Activated naive CD4-positive, alpha-beta T cell treated with anti-CD3 and anti-CD28 coated beads for 36 hours (primary cell): ENCODE measurements around the gene OR10A5. TPM values are rescaled to one million over a fixed set of nuclear protein-coding genes. Genes with fewer than 3 reads are reported as not detected.
"Not testable (repeated sequence)": the region's sequence is repeated elsewhere in the genome, so short reads cannot be mapped to it uniquely, and the experiment has no call there.

Experiments used
- CTCF ChIA-PET: fragments of 350-600 bp; sonication (Branson Sonifier 250); formaldehyde crosslinking; loops from one replicate; lab custom pipeline; 2021; ENCODE audit warnings: antibody characterized with exemption; lab: Charles Lee
- DNase-seq: peaks from one replicate; pipeline ENCODE4 v3.0.0-alpha.2; 2020
- H3K27ac Mint-ChIP-seq: one replicate; pipeline ENCODE4 v1.8.0; 2021; ENCODE audit warnings: mild to moderate bottlenecking, mixed read lengths
- H3K27me3 Mint-ChIP-seq: one replicate; pipeline ENCODE4 v1.8.0; 2021; ENCODE audit warnings: low read depth, mixed read lengths
- H3K36me3 Mint-ChIP-seq: one replicate; pipeline ENCODE4 v1.8.0; 2021; ENCODE audit warnings: low read depth, mixed read lengths
- H3K4me1 Mint-ChIP-seq: one replicate; pipeline ENCODE4 v1.8.0; 2021; ENCODE audit warnings: low read depth, mixed read lengths
- H3K4me3 Mint-ChIP-seq: one replicate; pipeline ENCODE4 v1.8.0; 2021; ENCODE audit warnings: mild to moderate bottlenecking, moderate library complexity, mixed read lengths
- H3K9me3 Mint-ChIP-seq: one replicate; pipeline ENCODE4 v1.8.0; 2021; ENCODE audit warnings: mixed read lengths
- intact Hi-C: fragments of 100-400 bp; cut with micrococcal nuclease; formaldehyde crosslinking; loops from one replicate; pipeline ENCODE4 v1.15.1; 2023
- total RNA-seq, 2 experiments: library from RNA; stranded (reverse); gene quantifications; one replicate each; pipeline ENCODE4 v1.2.3, GENCODE V29; 2021

Gene OR10A5, protein sequence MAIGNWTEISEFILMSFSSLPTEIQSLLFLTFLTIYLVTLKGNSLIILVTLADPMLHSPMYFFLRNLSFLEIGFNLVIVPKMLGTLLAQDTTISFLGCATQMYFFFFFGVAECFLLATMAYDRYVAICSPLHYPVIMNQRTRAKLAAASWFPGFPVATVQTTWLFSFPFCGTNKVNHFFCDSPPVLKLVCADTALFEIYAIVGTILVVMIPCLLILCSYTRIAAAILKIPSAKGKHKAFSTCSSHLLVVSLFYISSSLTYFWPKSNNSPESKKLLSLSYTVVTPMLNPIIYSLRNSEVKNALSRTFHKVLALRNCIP
- not detected for total RNA-seq

GRCh38 chr11:6845383-6845782 lies at the start of gene OR10A5:
TSS of gene OR10A5 (plus strand) at chr11:6845683. CDS start at chr11:6845683, 0 bp downstream.
- DNase-seq, result no peak
- H3K9me3 Mint-ChIP-seq, result no peaks in the 10 kb centered on the region
- H3K36me3 Mint-ChIP-seq, result no peaks in the 10 kb centered on the region
- intact Hi-C loops, result no loop called here
- H3K4me1 Mint-ChIP-seq, result no peaks in the 10 kb centered on the region
- peaks cover 14% of the 10 kb centered on the region for H3K27me3 Mint-ChIP-seq
- CTCF ChIA-PET, result no interaction called here
- no peak within 1 kb of the TSS for H3K4me3 Mint-ChIP-seq
- no peak within 1 kb of the TSS for H3K27ac Mint-ChIP-seq

- Mint-ChIP-seq H3K27ac (no peak within 1 kb of the TSS), H3K9me3 (peaks cover 9% of the 10 kb centered on the region), H3K4me3 (no peak within 1 kb of the TSS), H3K27me3 (peaks cover 2% of the 10 kb centered on the region), H3K4me1 (no peaks in the 10 kb centered on the region), H3K36me3 (no peaks in the 10 kb centered on the region)
- CTCF ChIA-PET, result interaction anchor here (0.8 kb wide), 1 partner anchor 13 kb away, joined by 3 read pairs; no protein-coding TSS in a partner anchor
- intact Hi-C loops, result no loop called here
- no peak for DNase-seq
Observed at GRCh38 chr11:6799402-6799801, 46.1 kb upstream of the OR10A5 start, which contains the start of gene OR6A2. TSS of gene OR6A2 (minus strand) at chr11:6799689. CDS start at chr11:6795708, 3,981 bp downstream.

GRCh38 chr11:6801075-6801474 lies 44.4 kb upstream of the OR10A5 start:
- CTCF ChIA-PET, result interaction anchor here (0.6 to 1.2 kb wide), 2 partner anchors 11 to 90 kb away, joined by 3 to 5 read pairs; no protein-coding TSS in a partner anchor
- intact Hi-C loops, H3K36me3 Mint-ChIP-seq, H3K9me3 Mint-ChIP-seq, H3K27me3 Mint-ChIP-seq, H3K27ac Mint-ChIP-seq, H3K4me3 Mint-ChIP-seq, DNase-seq, H3K4me1 Mint-ChIP-seq: not testable (repeated sequence)

GRCh38 chr11:6812390-6813005 lies 33.0 kb upstream of the OR10A5 start:
- no peaks in the 10 kb centered on the region for H3K36me3 Mint-ChIP-seq
- CTCF ChIA-PET, result interaction anchor here (0.6 to 1.8 kb wide), 42 partner anchors 9 to 648 kb away, joined by 3 to 12 read pairs (median 3); partner anchors contain the start of genes OR10A2 and OR6A2
- DNase-seq, result peak; percentile 45
- no peaks in the 10 kb centered on the region for H3K9me3 Mint-ChIP-seq
- intact Hi-C loops, result loop anchor here (1.0 to 10.0 kb wide), 5 partner anchors 112 to 882 kb away; partner anchors contain the start of genes OR2D3 and ZNF215
- H3K4me3 Mint-ChIP-seq, result no peak overlapping the region
- H3K4me1 Mint-ChIP-seq, result no peaks in the 10 kb centered on the region
- peaks cover 15% of the 10 kb centered on the region for H3K27me3 Mint-ChIP-seq
- H3K27ac Mint-ChIP-seq, result no peak overlapping the region

- Mint-ChIP-seq H3K36me3 (no peaks in the 10 kb centered on the region), H3K4me3 (no peak overlapping the region), H3K9me3 (no peaks in the 10 kb centered on the region), H3K4me1 (no peaks in the 10 kb centered on the region), H3K27ac (no peak overlapping the region), H3K27me3 (peaks cover 11% of the 10 kb centered on the region)
- no peak for DNase-seq
- intact Hi-C loops, result loop anchor here (2.0 to 10.0 kb wide), 4 partner anchors 111 to 629 kb away; partner anchors contain the start of genes OR2D3 and ZNF215
- CTCF ChIA-PET, result interaction anchor here (1.8 kb wide), 1 partner anchor 49 kb away, joined by 8 read pairs; the partner anchor contains the start of gene OR10A2
Observed at GRCh38 chr11:6813656-6814055, 31.8 kb upstream of the OR10A5 start.

GRCh38 chr11:6817694-6818093 lies 27.8 kb upstream of the OR10A5 start:
- H3K4me1 Mint-ChIP-seq, result no peaks in the 10 kb centered on the region
- intact Hi-C loops, result loop anchor here (10.0 kb wide), 3 partner anchors 107 to 457 kb away; partner anchors contain the start of genes OR2D3 and ZNF215
- CTCF ChIA-PET, result no interaction called here
- H3K36me3 Mint-ChIP-seq, result no peaks in the 10 kb centered on the region
- no peak for DNase-seq
- peaks cover 3% of the 10 kb centered on the region for H3K9me3 Mint-ChIP-seq
- no peak overlapping the region for H3K27ac Mint-ChIP-seq
- H3K27me3 Mint-ChIP-seq, result peaks cover 14% of the 10 kb centered on the region
- H3K4me3 Mint-ChIP-seq, result no peak overlapping the region

DNA sequence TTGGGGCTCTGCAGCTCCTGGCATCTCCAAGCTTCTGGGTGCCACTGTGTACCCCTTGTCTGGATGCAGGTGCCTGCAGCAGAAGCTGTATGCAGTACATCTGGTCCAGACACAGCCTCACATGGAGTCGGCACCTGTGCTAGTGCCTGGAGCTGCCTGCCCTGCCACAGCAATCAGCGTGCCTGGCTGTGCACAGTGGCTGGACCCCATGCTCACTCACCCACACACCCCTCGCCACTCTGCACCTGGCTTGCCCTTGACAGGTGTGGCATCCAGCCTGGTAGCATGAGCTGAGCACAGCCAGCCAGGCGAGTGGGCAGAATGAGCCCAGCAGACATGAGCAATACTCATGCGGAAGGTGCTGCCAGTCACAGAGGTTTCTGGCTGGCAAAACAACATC lies 26.5 kb upstream of the OR10A5 start:
- Mint-ChIP-seq H3K36me3 (no peaks in the 10 kb centered on the region), H3K4me1 (no peaks in the 10 kb centered on the region), H3K27ac (no peak overlapping the region), H3K27me3 (peaks cover 14% of the 10 kb centered on the region), H3K9me3 (peaks cover 3% of the 10 kb centered on the region), H3K4me3 (no peak overlapping the region)
- DNase-seq, result no peak
- intact Hi-C loops, result loop anchor here (10.0 kb wide), 3 partner anchors 106 to 456 kb away; partner anchors contain the start of genes OR2D3 and ZNF215
- CTCF ChIA-PET, result interaction anchor here (1.0 kb wide), 1 partner anchor 8 kb away, joined by 3 read pairs; no protein-coding TSS in a partner anchor

DNA sequence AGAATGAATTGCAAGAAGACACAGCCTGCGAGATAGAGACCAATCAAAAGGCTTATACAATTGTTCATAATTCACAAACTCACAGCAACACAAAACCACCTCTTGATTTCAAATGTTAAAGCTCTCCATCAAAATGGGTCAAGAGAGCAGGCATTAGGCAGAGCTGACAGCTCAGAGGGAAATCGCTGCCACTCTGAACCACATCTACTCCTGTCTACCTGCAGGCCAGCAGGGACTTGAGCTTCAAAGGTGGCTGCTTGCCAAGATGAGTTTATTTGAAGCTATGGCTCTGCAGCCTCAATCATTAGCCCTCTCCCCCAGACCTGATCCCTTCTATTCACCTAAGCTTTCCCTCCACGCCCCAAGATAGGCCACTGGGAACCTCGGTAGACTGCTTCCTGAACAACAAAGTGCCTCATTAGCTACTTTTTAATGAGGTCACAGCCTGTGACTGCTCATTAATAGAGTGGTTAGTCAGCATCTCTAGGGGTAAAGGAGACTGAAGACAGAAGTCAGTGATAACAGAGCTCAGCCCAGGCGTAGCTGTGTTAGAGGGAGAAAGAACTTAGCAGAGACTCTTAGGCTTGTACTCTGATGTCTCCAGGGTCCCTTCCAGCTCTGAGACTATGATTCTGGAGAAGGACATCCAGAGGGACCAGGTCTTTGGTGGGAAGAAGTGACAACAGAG lies 21.2 kb upstream of the OR10A5 start:
- Mint-ChIP-seq H3K27ac (no peak overlapping the region), H3K4me3 (no peak overlapping the region), H3K36me3 (no peaks in the 10 kb centered on the region), H3K4me1 (no peaks in the 10 kb centered on the region), H3K9me3 (peaks cover 3% of the 10 kb centered on the region), H3K27me3 (peaks cover 10% of the 10 kb centered on the region)
- no peak for DNase-seq
- intact Hi-C loops, result no loop called here
- CTCF ChIA-PET, result interaction anchor here (0.6 to 2.1 kb wide), 2 partner anchors 10 to 12 kb away, joined by 3 to 8 read pairs; no protein-coding TSS in a partner anchor

DNA sequence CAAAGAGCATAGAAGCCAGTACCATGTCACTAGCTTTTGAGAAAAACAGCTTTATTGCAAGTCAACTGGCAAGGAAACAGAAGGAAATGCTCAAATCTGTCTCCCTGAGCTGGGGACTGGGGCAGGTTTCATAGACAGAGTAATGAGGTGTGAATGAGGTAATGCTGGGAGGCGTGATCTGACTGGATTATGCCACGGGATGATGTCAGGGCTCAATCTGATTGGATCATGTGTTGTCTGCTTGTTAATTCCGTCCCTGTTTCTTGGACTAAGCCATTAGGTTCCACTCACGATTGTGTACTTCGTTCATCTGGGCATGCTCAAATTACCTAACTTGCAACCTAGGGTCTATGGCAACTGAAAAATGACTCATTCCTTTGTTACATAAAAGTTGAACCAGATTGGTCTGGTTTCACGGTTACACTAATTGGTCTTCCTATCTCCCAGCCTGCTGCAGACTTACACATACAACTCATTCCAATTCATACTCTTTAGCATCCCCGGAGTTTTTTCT lies 20.2 kb upstream of the OR10A5 start:
- H3K27me3 Mint-ChIP-seq, result peaks cover 10% of the 10 kb centered on the region
- CTCF ChIA-PET, result interaction anchor here (0.7 to 2.1 kb wide), 2 partner anchors 13 to 447 kb away, joined by 3 to 8 read pairs; no protein-coding TSS in a partner anchor
- no peaks in the 10 kb centered on the region for H3K4me1 Mint-ChIP-seq
- peaks cover under 1% of the 10 kb centered on the region for H3K9me3 Mint-ChIP-seq
- intact Hi-C loops, result no loop called here
- H3K36me3 Mint-ChIP-seq, result no peaks in the 10 kb centered on the region
- H3K4me3 Mint-ChIP-seq, result no peak overlapping the region
- peak; percentile 15 for DNase-seq
- H3K27ac Mint-ChIP-seq, result no peak overlapping the region

GRCh38 chr11:6828103-6828502 lies 17.4 kb upstream of the OR10A5 start:
- Mint-ChIP-seq H3K4me3 (no peak overlapping the region), H3K27ac (no peak overlapping the region), H3K27me3 (peaks cover 7% of the 10 kb centered on the region), H3K4me1 (no peaks in the 10 kb centered on the region), H3K9me3 (no peaks in the 10 kb centered on the region), H3K36me3 (no peaks in the 10 kb centered on the region)
- intact Hi-C loops, result no loop called here
- CTCF ChIA-PET, result interaction anchor here (1.2 kb wide), 1 partner anchor 16 kb away, joined by 5 read pairs; no protein-coding TSS in a partner anchor
- no peak for DNase-seq

DNA sequence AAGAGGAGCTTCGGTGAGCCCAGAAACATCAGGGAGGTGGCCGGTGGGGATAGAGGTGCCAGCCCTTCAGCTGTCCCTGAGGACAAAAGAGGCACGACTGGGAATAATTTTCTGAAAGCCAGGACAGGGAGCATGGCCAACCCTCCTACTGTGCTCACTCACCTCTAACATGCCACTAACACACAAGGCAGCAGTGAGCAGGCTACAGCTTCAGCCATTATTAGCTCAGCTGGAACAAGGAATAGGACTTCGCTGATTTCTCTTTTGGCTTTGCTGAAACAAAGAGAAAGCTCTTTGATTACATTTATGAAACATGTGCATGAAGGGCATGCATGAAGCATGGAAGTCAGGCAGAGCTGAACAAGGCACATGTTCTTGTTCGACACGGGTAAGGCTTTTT lies 12.1 kb upstream of the OR10A5 start:
- CTCF ChIA-PET, result interaction anchor here (1.1 kb wide), 1 partner anchor 21 kb away, joined by 3 read pairs; no protein-coding TSS in a partner anchor
- no peaks in the 10 kb centered on the region for H3K36me3 Mint-ChIP-seq

More for the DNA sequence above, 12.1 kb upstream of the OR10A5 start:
- intact Hi-C loops, result no loop called here
- DNase-seq, result no peak
- H3K4me3 Mint-ChIP-seq, result no peak overlapping the region
- peaks cover 8% of the 10 kb centered on the region for H3K27me3 Mint-ChIP-seq
- no peak overlapping the region for H3K27ac Mint-ChIP-seq
- no peaks in the 10 kb centered on the region for H3K9me3 Mint-ChIP-seq
- H3K4me1 Mint-ChIP-seq, result no peaks in the 10 kb centered on the region
